Stimulated activated naive CD8-positive, alpha-beta T cell treated with anti-CD3 and anti-CD28 coated beads, Interleukin-15, amount 100 ng/mL, for 72 hours (primary cell): ENCODE data around the gene UBC.
"Not testable (repeated sequence)": the region's sequence is repeated elsewhere in the genome, so short reads cannot be mapped to it uniquely, and the experiment has no call there.

Experiments used
- ATAC-seq: fragments of 150-1000 bp; cut with Tn5 transposase; 2 replicates; pipeline ENCODE4 v1.10.0; 2021; ENCODE audit warnings: mild to moderate bottlenecking, moderate library complexity
- DNase-seq, 2 donors: peaks; one replicate each; pipeline ENCODE4 v3.0.0; 2021 to 2022
- H3K27ac Mint-ChIP-seq, 2 donors: one replicate each; pipeline ENCODE4 v1.8.0; 2022; ENCODE audit warnings: mild to moderate bottlenecking in 2 of 2, mixed read lengths in 2 of 2, moderate library complexity in 2 of 2
- H3K27me3 Mint-ChIP-seq: one replicate; pipeline ENCODE4 v1.8.0; 2022; ENCODE audit warnings: mixed read lengths
- H3K4me1 Mint-ChIP-seq: one replicate; pipeline ENCODE4 v1.8.0; 2022; ENCODE audit warnings: mild to moderate bottlenecking, mixed read lengths
- H3K4me3 Mint-ChIP-seq, 2 donors: one replicate each; pipeline ENCODE4 v1.8.0; 2022; ENCODE audit warnings: mild to moderate bottlenecking in 2 of 2, mixed read lengths in 2 of 2, moderate library complexity in 1 of 2
- H3K9me3 Mint-ChIP-seq, 2 donors: one replicate each; pipeline ENCODE4 v1.8.0; 2022; ENCODE audit warnings: mixed read lengths in 2 of 2

UBC gene

DNA sequence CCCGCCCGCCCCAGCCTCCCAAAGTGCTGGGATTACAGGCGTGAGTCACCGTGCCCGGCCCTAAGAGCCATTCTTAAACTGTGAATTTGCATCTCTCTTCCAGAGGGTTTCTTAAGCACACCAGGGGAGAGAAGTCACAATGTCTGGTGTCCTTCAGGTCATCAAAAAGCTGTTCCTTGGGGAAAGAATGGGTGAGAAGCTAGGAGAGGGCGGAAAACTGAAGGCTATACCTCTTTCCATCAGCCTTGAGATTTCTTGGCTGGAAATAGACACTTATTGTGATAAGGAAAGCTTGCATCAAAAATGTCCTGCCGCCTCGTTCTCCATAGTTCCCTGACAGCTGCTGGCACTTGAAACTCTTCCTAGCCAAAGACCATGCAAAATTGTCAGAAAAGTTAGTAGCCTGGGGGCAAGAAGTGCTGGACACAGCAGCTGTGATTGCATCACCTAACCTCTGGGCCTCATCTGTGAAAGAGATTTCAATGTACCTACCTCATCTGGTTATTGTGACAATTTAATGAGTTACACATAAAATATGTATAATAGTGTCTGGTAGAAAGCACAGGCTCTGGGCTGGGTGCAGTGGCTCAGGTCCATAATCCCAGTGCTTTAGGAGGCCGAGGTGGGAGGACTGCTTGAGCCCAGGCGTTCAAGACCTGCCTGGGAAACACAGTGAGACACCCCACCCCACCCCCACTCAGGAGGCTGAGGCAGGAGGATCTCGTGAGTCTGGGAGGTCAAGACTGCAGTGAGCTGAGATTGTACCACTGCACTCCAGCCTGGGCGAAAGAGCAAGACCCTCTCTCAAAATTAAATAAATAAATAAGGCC lies 9.7 kb upstream of the UBC start:
- DNase-seq = no peak
- Mint-ChIP-seq H3K4me1 (peaks cover 86% of the 10 kb centered on the region), H3K9me3 (no peaks in the 10 kb centered on the region), H3K4me3 (no peak overlapping the region), H3K27ac (no peak overlapping the region), H3K27me3 (no peaks in the 10 kb centered on the region)
- no peak for ATAC-seq

DNA sequence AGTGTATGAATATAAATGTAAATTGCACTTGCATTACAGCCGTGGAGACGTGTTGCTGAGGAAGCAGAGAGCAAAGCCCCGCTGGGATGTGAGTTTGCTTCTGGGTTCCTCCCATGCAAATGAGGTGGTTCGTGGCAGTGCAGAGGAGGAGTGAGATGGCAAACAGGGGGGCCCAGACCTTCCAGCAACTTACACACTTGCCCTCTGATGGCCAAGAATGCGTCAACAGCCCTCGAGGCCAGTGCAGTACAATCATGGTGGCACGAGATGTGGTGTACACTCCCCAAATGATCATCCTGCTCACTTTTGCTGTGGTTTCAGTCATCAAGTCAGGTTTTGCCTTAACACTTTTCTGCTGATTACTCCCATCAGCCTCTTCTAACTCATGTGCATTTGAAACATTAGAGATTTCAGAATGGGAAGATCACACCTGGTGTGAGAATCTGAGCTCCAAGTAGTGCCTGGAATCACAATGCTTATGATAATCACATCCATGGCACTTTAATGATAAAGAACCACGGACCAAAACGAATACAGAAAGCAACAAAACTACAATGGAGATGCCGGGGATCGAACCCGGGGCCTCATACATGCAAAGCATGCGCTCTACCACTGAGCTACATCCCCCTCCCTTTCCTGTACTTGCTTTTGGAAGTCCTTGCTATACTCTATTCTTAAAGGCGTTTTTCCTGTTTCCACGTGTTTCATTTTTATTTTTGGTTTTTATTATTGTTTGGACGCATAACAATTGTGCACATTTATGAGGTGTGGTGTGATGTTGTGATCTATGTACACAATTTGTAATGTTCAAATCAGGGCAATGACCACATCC lies 7.0 kb upstream of the UBC start:
- Mint-ChIP-seq H3K4me1 (peaks cover 86% of the 10 kb centered on the region), H3K9me3 (no peaks in the 10 kb centered on the region), H3K27me3 (no peaks in the 10 kb centered on the region), H3K27ac (peak overlapping the region; percentile 99 to 100), H3K4me3 (peak overlapping the region; percentile 85 to 94)
- ATAC-seq (peak; percentile 86), DNase-seq (peak; percentile 88 to 95)

GRCh38 chr12:124920353-124920935 lies 6.0 kb upstream of the UBC start:
- H3K4me1 Mint-ChIP-seq = peaks cover 84% of the 10 kb centered on the region
- no peak for ATAC-seq
- no peaks in the 10 kb centered on the region for H3K9me3 Mint-ChIP-seq

GRCh38 chr12:124919521-124920352 lies 5.3 kb upstream of the UBC start:
- H3K27me3 Mint-ChIP-seq = no peaks in the 10 kb centered on the region
- H3K27ac Mint-ChIP-seq = peak overlapping the region; percentile 96 to 99
- DNase-seq = peak; percentile 36 to 65
- peak overlapping the region; percentile 94 to 100 for H3K4me3 Mint-ChIP-seq
- ATAC-seq = no peak
- peaks cover 85% of the 10 kb centered on the region for H3K4me1 Mint-ChIP-seq
- no peaks in the 10 kb centered on the region for H3K9me3 Mint-ChIP-seq

More at GRCh38 chr12:124920353-124920935, 6.0 kb upstream of the UBC start:
- no peaks in the 10 kb centered on the region for H3K27me3 Mint-ChIP-seq
- DNase-seq = no peak
- peak overlapping the region; percentile 99 to 100 for H3K27ac Mint-ChIP-seq
- H3K4me3 Mint-ChIP-seq = peak overlapping the region; percentile 94 to 100

DNA sequence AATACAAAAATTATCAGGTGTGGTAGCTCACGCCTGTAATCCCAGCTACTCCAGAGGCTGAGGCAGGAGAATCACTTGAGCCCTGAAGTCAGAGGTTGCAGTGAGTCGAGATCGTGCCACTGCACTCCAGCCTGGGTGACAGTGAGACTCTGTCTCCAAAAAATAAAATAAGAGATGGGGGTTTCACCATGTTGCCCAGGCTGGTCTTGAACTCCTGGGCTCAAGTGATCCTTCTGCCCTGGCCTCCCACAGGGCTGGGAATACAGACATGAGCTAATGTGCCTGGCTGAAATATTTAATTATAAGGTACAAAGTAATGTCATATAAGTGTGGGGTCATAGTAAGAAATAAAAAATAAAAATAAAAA lies 4.2 kb upstream of the UBC start:
- peak overlapping the region; percentile 86 to 99 for H3K27ac Mint-ChIP-seq
- H3K4me3 Mint-ChIP-seq = peak overlapping the region; percentile 99 to 100
- not testable (repeated sequence) for ATAC-seq, H3K9me3 Mint-ChIP-seq, DNase-seq, H3K27me3 Mint-ChIP-seq
- peaks cover 88% of the 10 kb centered on the region for H3K4me1 Mint-ChIP-seq

DNA sequence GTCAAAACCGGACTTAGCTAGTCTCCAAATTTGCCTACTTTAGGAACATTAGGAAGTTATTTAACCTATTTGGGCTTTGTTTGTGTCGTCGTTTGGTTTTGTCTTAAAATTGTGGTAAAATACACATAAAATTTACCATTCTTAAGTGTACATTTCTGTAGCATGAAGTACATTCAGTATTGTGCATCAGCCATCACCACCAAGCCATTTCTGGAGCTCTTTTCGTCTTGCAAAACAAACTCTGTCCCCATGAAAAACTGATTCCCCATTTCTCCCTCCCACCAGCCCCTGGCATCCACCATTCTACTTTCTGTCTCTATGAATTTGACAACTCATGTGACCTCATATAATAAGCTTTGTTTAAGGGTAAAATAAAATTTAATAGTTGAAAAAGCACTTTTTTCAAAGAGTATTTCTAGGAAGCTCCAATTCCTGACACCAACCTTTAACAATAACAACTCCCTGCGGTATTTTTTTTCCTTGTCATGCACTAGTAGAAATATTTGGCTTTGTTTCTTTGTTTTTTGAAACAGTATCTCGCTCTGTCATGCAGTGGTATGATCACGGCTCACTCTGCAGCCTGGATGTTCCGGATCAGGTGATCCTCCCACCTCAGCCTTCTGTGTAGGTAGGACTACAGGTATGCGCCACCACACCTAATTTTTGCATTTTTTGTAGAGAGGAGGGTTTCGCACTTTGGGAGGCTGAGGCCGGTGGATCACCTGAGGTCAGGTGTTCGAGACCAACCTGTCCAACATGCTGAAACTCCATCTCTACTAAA lies 3.6 kb upstream of the UBC start:
- peak overlapping the region; percentile 98 to 99 for H3K27ac Mint-ChIP-seq
- DNase-seq = no peak
- H3K4me3 Mint-ChIP-seq = peak overlapping the region; percentile 99 to 100
- H3K4me1 Mint-ChIP-seq = peaks cover 94% of the 10 kb centered on the region
- no peaks in the 10 kb centered on the region for H3K9me3 Mint-ChIP-seq
- ATAC-seq = no peak
- no peaks in the 10 kb centered on the region for H3K27me3 Mint-ChIP-seq

- H3K27me3 Mint-ChIP-seq = no peaks in the 10 kb centered on the region
- H3K9me3 Mint-ChIP-seq = no peaks in the 10 kb centered on the region
- H3K4me1 Mint-ChIP-seq = peaks cover 97% of the 10 kb centered on the region
- peak overlapping the region; percentile 99 to 100 for H3K4me3 Mint-ChIP-seq
- ATAC-seq (peak; percentile 75), DNase-seq (peak; percentile 92 to 96)
- peak overlapping the region; percentile 98 to 99 for H3K27ac Mint-ChIP-seq
Measured at GRCh38 chr12:124917135-124917840, 2.8 kb upstream of the UBC start.

DNA sequence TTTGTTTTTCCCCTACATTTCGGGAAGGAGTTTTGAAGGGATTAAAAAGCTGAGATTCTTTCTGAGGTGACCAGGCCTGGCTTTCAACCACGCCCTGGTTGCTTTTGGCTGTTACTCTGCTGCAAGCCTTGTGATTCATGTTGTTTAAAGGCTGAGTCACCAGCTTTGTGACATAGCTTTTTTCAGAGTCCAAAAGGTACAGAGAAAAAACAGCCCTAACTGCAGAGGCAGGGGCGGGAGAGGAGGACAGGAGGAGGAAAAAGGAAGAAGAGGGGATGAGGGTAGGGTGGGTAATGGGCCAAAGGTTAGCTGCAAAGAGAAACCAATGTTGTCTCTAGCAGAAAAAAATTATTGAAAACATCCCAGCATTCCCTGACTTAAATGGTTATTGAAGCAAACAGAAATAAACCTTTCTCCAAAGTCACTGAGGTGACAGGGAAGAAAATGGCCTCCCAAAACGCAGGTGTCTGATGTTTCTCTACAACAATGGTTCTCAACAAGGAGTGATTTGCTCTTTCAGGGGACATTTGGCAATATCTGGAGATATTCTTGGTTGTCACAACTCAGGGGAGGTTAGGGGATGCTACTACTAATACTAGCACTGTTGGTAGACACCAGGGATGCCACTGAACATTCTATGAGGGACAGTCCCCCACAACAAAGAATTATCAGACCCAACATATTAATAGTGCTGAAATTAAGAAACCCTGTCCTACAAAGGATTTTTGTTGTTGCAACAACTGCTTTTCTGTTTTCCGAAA lies 2.1 kb upstream of the UBC start:
- Mint-ChIP-seq H3K27ac (peak overlapping the region; percentile 98 to 99), H3K9me3 (no peaks in the 10 kb centered on the region), H3K27me3 (no peaks in the 10 kb centered on the region), H3K4me3 (peak overlapping the region; percentile 99 to 100), H3K4me1 (peaks cover 90% of the 10 kb centered on the region)
- DNase-seq = peak; percentile 33 to 53
- ATAC-seq = peak; percentile 19

GRCh38 chr12:124915239-124916236 lies 1.1 kb upstream of the UBC start:
- no peak for DNase-seq
- H3K4me3 Mint-ChIP-seq = peak overlapping the region; percentile 99 to 100

GRCh38 chr12:124913474-124914391 lies 717 bp downstream of the UBC start:
- DNase-seq (peak; percentile 85 to 94), ATAC-seq (peak; percentile 59)
- H3K27ac Mint-ChIP-seq = peak overlapping the region; percentile 100
- H3K4me3 Mint-ChIP-seq = peak overlapping the region; percentile 99 to 100
- H3K4me1 Mint-ChIP-seq = peaks cover 80% of the 10 kb centered on the region
- no peaks in the 10 kb centered on the region for H3K27me3 Mint-ChIP-seq
- no peaks in the 10 kb centered on the region for H3K9me3 Mint-ChIP-seq

More at GRCh38 chr12:124915239-124916236, 1.1 kb upstream of the UBC start:
- Mint-ChIP-seq H3K27ac (peak overlapping the region; percentile 99 to 100), H3K27me3 (no peaks in the 10 kb centered on the region), H3K9me3 (no peaks in the 10 kb centered on the region), H3K4me1 (peaks cover 88% of the 10 kb centered on the region)
- no peak for ATAC-seq

- ATAC-seq, H3K9me3 Mint-ChIP-seq, H3K27me3 Mint-ChIP-seq, DNase-seq: not testable (repeated sequence)
- Mint-ChIP-seq H3K4me1 (peaks cover 70% of the 10 kb centered on the region), H3K4me3 (peak overlapping the region; percentile 99 to 100), H3K27ac (peak overlapping the region; percentile 25 to 100)
Measured at GRCh38 chr12:124912529-124913287, 1.7 kb downstream of the UBC start.
